HL-60 (cell line): Measurements from ENCODE around the gene SPEN.

Experiments
- GABPA ChIP-seq: IDR thresholded peaks from 2 replicates; pipeline ENCODE4 v1.6.1; 2012; ENCODE audit warnings: low read depth
- POLR2AphosphoS5 ChIP-seq: IDR thresholded peaks from 2 replicates; pipeline ENCODE4 v1.6.1; 2012; ENCODE audit warnings: low read depth
- REST ChIP-seq: IDR thresholded peaks from 2 replicates; pipeline ENCODE4 v1.6.1; 2012; ENCODE audit warnings: low read depth; ENCODE audit not compliant: insufficient replicate concordance
- TF ChIP-seq, protein P1 (sequence below): IDR thresholded peaks from one replicate; pipeline ENCODE4 v1.5.1; 2011; ENCODE audit warnings: low read length, control low read depth, inconsistent platforms; ENCODE audit not compliant: insufficient read depth

DNA sequence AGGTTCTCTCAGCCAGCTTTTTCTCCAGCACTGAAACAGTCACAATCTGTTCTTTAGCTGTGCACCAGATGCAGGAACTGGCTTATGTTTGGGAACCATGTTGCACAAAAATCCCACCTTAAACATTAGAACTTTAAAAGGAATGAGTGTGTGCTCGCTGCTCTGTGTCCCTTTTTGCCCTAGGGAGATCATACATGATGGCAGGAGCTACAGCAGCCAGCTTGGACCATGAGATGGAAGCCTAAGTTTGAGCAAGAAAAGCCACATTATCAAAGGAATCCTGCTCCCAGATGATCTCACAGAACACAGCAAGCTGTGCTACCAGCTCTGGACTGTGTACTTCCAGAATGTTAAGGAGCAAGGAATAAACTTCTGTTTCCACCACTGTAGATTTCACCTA lies 124.9 kb downstream of the SPEN start:
- TF ChIP-seq, protein P1, sequence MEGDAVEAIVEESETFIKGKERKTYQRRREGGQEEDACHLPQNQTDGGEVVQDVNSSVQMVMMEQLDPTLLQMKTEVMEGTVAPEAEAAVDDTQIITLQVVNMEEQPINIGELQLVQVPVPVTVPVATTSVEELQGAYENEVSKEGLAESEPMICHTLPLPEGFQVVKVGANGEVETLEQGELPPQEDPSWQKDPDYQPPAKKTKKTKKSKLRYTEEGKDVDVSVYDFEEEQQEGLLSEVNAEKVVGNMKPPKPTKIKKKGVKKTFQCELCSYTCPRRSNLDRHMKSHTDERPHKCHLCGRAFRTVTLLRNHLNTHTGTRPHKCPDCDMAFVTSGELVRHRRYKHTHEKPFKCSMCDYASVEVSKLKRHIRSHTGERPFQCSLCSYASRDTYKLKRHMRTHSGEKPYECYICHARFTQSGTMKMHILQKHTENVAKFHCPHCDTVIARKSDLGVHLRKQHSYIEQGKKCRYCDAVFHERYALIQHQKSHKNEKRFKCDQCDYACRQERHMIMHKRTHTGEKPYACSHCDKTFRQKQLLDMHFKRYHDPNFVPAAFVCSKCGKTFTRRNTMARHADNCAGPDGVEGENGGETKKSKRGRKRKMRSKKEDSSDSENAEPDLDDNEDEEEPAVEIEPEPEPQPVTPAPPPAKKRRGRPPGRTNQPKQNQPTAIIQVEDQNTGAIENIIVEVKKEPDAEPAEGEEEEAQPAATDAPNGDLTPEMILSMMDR: no peak
- TF ChIP-seq POLR2AphosphoS5 (no peak), REST (no peak), GABPA (no peak)
